HG03342 (cell line): ENCODE measurements around the gene MBD4.
"Not testable (repeated sequence)": the region's sequence is repeated elsewhere in the genome, so short reads cannot be mapped to it uniquely, and the experiment has no call there.

Experiments
- ATAC-seq: cut with Tn5 transposase; IDR thresholded peaks from one replicate; pipeline ENCODE4 v1.9.1; 2021; ENCODE audit warnings: mild to moderate bottlenecking, moderate library complexity; ENCODE audit not compliant: unreplicated experiment

The MBD4 gene

GRCh38 chr3:129384594-129385323, 55.0 kb downstream of the MBD4 start:
- ATAC-seq: no peak

DNA sequence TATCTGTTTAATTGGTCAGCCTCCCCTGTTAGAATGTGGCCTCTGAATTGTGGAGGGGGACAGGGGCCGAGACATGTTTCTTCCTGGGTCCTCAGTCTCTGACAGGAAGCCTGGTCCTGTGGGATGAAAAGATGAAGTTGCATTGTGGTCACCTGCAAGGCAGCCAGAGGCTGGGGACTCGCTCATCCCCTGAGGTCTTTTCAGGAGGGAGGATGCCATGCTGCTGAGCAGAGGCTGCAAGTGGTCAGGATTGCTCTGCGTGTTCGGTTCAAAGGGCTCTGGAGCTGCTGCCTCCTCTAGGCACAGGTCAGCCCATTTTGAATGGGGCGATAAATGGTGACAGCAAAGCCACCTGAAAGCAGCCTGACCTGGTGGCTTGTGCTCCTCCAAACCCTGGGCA, 55.6 kb downstream of the MBD4 start:
- not testable (repeated sequence) for ATAC-seq

DNA sequence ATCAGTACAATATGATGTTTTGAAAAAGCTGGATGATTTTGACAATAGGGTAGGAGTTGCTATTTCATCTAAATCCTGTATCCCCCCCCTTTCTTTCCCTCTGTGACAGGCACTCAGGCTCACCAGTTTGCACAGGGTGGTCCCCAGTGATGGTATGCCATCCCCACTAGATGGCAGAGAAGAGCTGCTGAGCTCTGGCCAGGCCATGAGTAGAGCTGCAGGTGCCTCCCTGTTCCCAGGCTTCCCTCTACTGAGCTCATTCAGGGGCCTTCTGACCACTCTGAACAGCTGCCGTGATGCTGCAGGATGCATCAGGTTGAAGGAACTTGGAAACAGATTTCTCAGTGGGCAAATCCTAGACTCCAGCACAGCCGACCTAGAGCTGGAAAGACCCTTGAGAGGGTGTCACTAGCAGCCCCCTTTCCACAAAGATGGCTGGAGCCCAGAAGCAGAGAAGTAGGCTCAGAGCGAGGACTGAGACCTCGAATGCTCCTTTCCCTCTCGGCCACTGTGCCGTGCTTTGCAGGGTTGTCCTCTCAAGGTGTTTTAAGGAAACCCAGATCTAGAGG, 56.4 kb downstream of the MBD4 start:
- peak; percentile 90 for ATAC-seq

DNA sequence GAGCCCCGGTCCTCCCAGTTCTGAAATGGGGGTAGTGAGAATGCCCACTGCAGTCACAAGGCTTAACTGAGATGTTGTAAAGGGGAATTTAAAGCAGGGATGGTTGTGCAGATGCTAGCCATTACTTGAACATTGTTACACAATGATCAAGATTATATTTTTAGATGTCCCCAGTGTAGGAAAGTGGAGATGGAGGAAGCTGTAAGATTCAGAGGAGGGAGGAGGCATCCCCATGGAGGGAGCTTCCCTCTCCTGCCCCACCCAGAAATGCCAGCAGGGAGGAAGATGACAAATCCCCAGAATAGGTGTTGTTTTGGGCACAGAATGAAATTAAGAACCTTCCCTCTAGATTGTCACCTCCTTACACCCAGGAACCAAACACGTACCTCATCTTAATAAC, 57.4 kb downstream of the MBD4 start:
- no peak for ATAC-seq
